B cell (primary cell): ENCODE measurements around the gene MGMT. TPM values are rescaled to one million over a fixed set of nuclear protein-coding genes. Genes with fewer than 3 reads are reported as not detected.

Source experiments
- ATAC-seq: fragments of 200-7000 bp; cut with Tn5 transposase; one replicate; pipeline ENCODE4 v1.10.0; 2021; ENCODE audit warnings: low read depth, mild to moderate bottlenecking, moderate number of reproducible peaks, moderate library complexity
- CTCF ChIA-PET: fragments of 350-600 bp; sonication (Branson Sonifier 250); formaldehyde crosslinking; loops from one replicate; lab custom pipeline; 2021; ENCODE audit warnings: antibody characterized with exemption, inconsistent platforms; lab: Charles Lee
- POLR2A ChIA-PET: fragments of 350-600 bp; sonication (Branson Sonifier 250); formaldehyde crosslinking; loops from one replicate; lab custom pipeline; 2021; ENCODE audit warnings: antibody characterized with exemption; lab: Charles Lee
- DNase-seq: peaks from one replicate; pipeline ENCODE4 v3.0.0; 2013
- H2AFZ ChIP-seq: 2 replicates; pipeline ENCODE4 v1.6.1; 2012; ENCODE audit warnings: mild to moderate bottlenecking, low read depth, low read length; ENCODE audit not compliant: insufficient read depth, poor library complexity, severe bottlenecking
- H3K27ac ChIP-seq, 2 donors: 1 replicate in 1 of 2; 2 replicates in 1 of 2; pipeline ENCODE4 v1.5.1; 2012 to 2013; ENCODE audit warnings: low read length in 2 of 2, mild to moderate bottlenecking in 2 of 2, moderate library complexity in 1 of 2
- H3K27me3 ChIP-seq, 4 experiments: fragments of 200-600 bp in 1 of 4; sonication (generic) in 1 of 4; replicated peaks in 1 of 4; 1 replicate in 2 of 4; 2 replicates in 2 of 4; pipeline versions ENCODE4 v1.6.1 to v1.7.0; 2013 to 2016; ENCODE audit warnings: low read length in 3 of 4, mild to moderate bottlenecking in 2 of 4, mixed read lengths in 1 of 4, moderate library complexity in 1 of 4; ENCODE audit not compliant: insufficient read depth in 4 of 4, control insufficient read depth in 3 of 4; ENCODE audit errors: control extremely low read depth in 1 of 4
- H3K36me3 ChIP-seq, 2 experiments: replicated peaks in 1 of 2; 1 replicate in 1 of 2; 2 replicates in 1 of 2; pipeline versions ENCODE4 v1.6.1 to v1.7.1; 2013; ENCODE audit warnings: low read length in 1 of 2; ENCODE audit not compliant: insufficient read depth in 2 of 2, control insufficient read depth in 1 of 2; ENCODE audit errors: control extremely low read depth in 1 of 2, extremely low read depth in 1 of 2
- H3K4me1 ChIP-seq, 2 donors: fragments of 200-600 bp in 1 of 2; sonication (generic) in 1 of 2; 1 replicate in 1 of 2; 2 replicates in 1 of 2; pipeline versions ENCODE4 v1.5.1 to v1.6.1; 2013 to 2017; ENCODE audit warnings: low read length in 2 of 2; ENCODE audit not compliant: control insufficient read depth in 2 of 2, insufficient read depth in 2 of 2
- H3K4me2 ChIP-seq: replicated peaks from 2 replicates; pipeline ENCODE3; 2012; ENCODE audit warnings: mild to moderate bottlenecking, low read depth, low read length; ENCODE audit not compliant: poor library complexity, severe bottlenecking
- H3K4me3 ChIP-seq, 5 experiments: fragments of 200-600 bp in 1 of 5; sonication (generic) in 1 of 5; 1 replicate in 3 of 5; 2 replicates in 2 of 5; pipeline versions ENCODE4 v1.5.1 to v1.7.0; 2011 to 2016; ENCODE audit warnings: low read length in 4 of 5, mild to moderate bottlenecking in 4 of 5, low read depth in 2 of 5, control low read depth in 1 of 5, moderate library complexity in 1 of 5; ENCODE audit not compliant: insufficient read depth in 1 of 5; ENCODE audit errors: control extremely low read depth in 1 of 5, extremely low read depth in 1 of 5
- H3K79me2 ChIP-seq: fragments of 200-600 bp; sonication (generic); one replicate; pipeline ENCODE4 v1.6.0; 2016; ENCODE audit warnings: low read length; ENCODE audit not compliant: control insufficient read depth, insufficient read depth
- H3K9ac ChIP-seq: fragments of 200-600 bp; sonication (generic); 2 replicates; pipeline ENCODE4 v1.6.1; 2017; ENCODE audit warnings: mild to moderate bottlenecking, low read length, moderate library complexity
- H3K9me3 ChIP-seq, 3 donors: one replicate each; pipeline versions ENCODE4 v1.6.1 to v1.7.1; 2013; ENCODE audit warnings: low read length in 2 of 3; ENCODE audit not compliant: control insufficient read depth in 2 of 3, insufficient read depth in 1 of 3; ENCODE audit errors: control extremely low read depth in 1 of 3
- H4K20me1 ChIP-seq: 2 replicates; pipeline ENCODE4 v1.6.0; 2012; ENCODE audit warnings: mild to moderate bottlenecking, low read length; ENCODE audit not compliant: insufficient read depth, control insufficient read depth, poor library complexity, severe bottlenecking
- H3K27ac Mint-ChIP-seq: one replicate; pipeline ENCODE4 v1.8.0; 2021; ENCODE audit warnings: mixed read lengths
- H3K27me3 Mint-ChIP-seq: one replicate; pipeline ENCODE4 v1.8.0; 2021; ENCODE audit warnings: mixed read lengths
- H3K4me1 Mint-ChIP-seq: one replicate; pipeline ENCODE4 v1.8.0; 2021; ENCODE audit warnings: mixed read lengths
- H3K4me3 Mint-ChIP-seq: one replicate; pipeline ENCODE4 v1.8.0; 2021; ENCODE audit warnings: mixed read lengths
- H3K9me3 Mint-ChIP-seq: one replicate; pipeline ENCODE4 v1.8.0; 2022; ENCODE audit warnings: mixed read lengths; ENCODE audit not compliant: insufficient read depth
- EZH2 ChIP-seq: IDR thresholded peaks from 2 replicates; pipeline ENCODE4 v1.6.1; 2012; ENCODE audit warnings: borderline replicate concordance, low read depth, mild to moderate bottlenecking, moderate library complexity, low read length; ENCODE audit not compliant: insufficient read depth, poor library complexity, severe bottlenecking
- WGBS: methylation state at CpG from one replicate; pipeline ENCODE4 v1.1.5; 2013; ENCODE audit warnings: missing lambda C conversion rate; ENCODE audit not compliant: insufficient coverage; 5-methylcytosine and 5-hydroxymethylcytosine counted together
- intact Hi-C: fragments of 100-400 bp; cut with micrococcal nuclease; formaldehyde crosslinking; loops from one replicate; pipeline ENCODE4 v1.10.0; 2022
- polyA plus RNA-seq: library from polyadenylated mRNA; depleted of rRNA; stranded (reverse); fragments of >200 nt; gene quantifications from 2 replicates; pipeline ENCODE4 v1.2.3, GENCODE V29; 2012
- total RNA-seq, 2 donors: library from RNA; stranded (reverse); fragments of 120-200 nt in 1 of 2; gene quantifications; 1 replicate in 1 of 2; 2 replicates in 1 of 2; pipeline versions ENCODE4 v1.2.3 to v1.2.4, GENCODE V29; 2013 to 2022
- TF ChIP-seq, protein P1 (sequence below): fragments of 200-600 bp; IDR thresholded peaks from one replicate; pipeline ENCODE4 v1.8.0; 2022; ENCODE audit warnings: antibody characterized with exemption, mild to moderate bottlenecking

Gene MGMT
- total and polyA plus RNA-seq, 2 donors (not counting 1 experiment from before 2014, with no cell fraction given), result 16.6 to 87.7 TPM

GRCh38 chr10:129622736-129623135 lies 155.7 kb downstream of the MGMT start:
- intact Hi-C loops, result no loop called here
- H3K4me1 Mint-ChIP-seq, result peaks cover 14% of the 10 kb centered on the region
- Histone ChIP-seq H3K79me2 (no peaks in the 10 kb centered on the region), H3K4me2 (no peak overlapping the region), H2AFZ (no peak overlapping the region), H3K9ac (no peak overlapping the region), H3K27ac (no peak overlapping the region), H3K36me3 (no peaks in the 10 kb centered on the region), H3K9me3 (peaks cover 0 to 4% (median 0%) of the 10 kb centered on the region in 3 donors), H3K27me3 (no peaks in the 10 kb centered on the region), H3K4me1 (peaks cover 8% of the 10 kb centered on the region in 2 donors), H4K20me1 (peaks cover 7% of the 10 kb centered on the region), H3K4me3 (no peak overlapping the region)
- WGBS, result 100% methylated on average over 8 of the region's 9 CpGs
- ChIA-PET CTCF (no interaction called here), POLR2A (no interaction called here)
- DNase-seq, result no peak
- ATAC-seq, result no peak
- H3K9me3 Mint-ChIP-seq, result no peaks in the 10 kb centered on the region
- H3K4me3 Mint-ChIP-seq, result no peak overlapping the region
- TF ChIP-seq, protein P1, sequence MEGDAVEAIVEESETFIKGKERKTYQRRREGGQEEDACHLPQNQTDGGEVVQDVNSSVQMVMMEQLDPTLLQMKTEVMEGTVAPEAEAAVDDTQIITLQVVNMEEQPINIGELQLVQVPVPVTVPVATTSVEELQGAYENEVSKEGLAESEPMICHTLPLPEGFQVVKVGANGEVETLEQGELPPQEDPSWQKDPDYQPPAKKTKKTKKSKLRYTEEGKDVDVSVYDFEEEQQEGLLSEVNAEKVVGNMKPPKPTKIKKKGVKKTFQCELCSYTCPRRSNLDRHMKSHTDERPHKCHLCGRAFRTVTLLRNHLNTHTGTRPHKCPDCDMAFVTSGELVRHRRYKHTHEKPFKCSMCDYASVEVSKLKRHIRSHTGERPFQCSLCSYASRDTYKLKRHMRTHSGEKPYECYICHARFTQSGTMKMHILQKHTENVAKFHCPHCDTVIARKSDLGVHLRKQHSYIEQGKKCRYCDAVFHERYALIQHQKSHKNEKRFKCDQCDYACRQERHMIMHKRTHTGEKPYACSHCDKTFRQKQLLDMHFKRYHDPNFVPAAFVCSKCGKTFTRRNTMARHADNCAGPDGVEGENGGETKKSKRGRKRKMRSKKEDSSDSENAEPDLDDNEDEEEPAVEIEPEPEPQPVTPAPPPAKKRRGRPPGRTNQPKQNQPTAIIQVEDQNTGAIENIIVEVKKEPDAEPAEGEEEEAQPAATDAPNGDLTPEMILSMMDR, result no peak
- no peak for TF ChIP-seq EZH2
- H3K27ac Mint-ChIP-seq, result no peak overlapping the region
- H3K27me3 Mint-ChIP-seq, result no peaks in the 10 kb centered on the region

- POLR2A ChIA-PET, result no interaction called here
Observed at GRCh38 chr10:129624526-129624925, 157.5 kb downstream of the MGMT start.

More at GRCh38 chr10:129624526-129624925, 157.5 kb downstream of the MGMT start:
- no peaks in the 10 kb centered on the region for H3K9me3 Mint-ChIP-seq
- TF ChIP-seq, protein P1, result no peak
- no peak for TF ChIP-seq EZH2
- no peak for DNase-seq
- H3K9ac ChIP-seq, result no peak overlapping the region
- no peak overlapping the region for H3K27ac Mint-ChIP-seq
- peaks cover 7% of the 10 kb centered on the region for H4K20me1 ChIP-seq
- H3K27me3 ChIP-seq, result no peaks in the 10 kb centered on the region
- ATAC-seq, result no peak
- no peaks in the 10 kb centered on the region for H3K79me2 ChIP-seq
- H3K4me1 Mint-ChIP-seq, result peaks cover 15% of the 10 kb centered on the region
- no peak overlapping the region for H3K4me3 Mint-ChIP-seq
- H3K27ac ChIP-seq, result no peak overlapping the region
- H2AFZ ChIP-seq, result no peak overlapping the region
- 95% methylated on average over 8 of the region's 11 CpGs for WGBS
- CTCF ChIA-PET, result no interaction called here
- no peaks in the 10 kb centered on the region for H3K36me3 ChIP-seq
- intact Hi-C loops, result no loop called here
- H3K27me3 Mint-ChIP-seq, result no peaks in the 10 kb centered on the region
- no peak overlapping the region for H3K4me2 ChIP-seq
- H3K9me3 ChIP-seq, result peaks cover 0 to 12% (median 0%) of the 10 kb centered on the region in 3 donors
- no peak overlapping the region for H3K4me3 ChIP-seq
- H3K4me1 ChIP-seq, result peaks cover 8 to 9% of the 10 kb centered on the region in 2 donors
